Forelimb muscle (tissue), 1 donor: ENCODE data around the gene CKB. TPM values are rescaled to one million over a fixed set of nuclear protein-coding genes. Genes with fewer than 3 reads are reported as not detected.

Experiments used
- DNase-seq: peaks from one replicate; pipeline ENCODE4 v3.0.0-alpha.2; 2013; ENCODE audit warnings: low read depth
- polyA plus RNA-seq: library from polyadenylated mRNA; unstranded; fragments of 120-200 nt; gene quantifications from one replicate; pipeline ENCODE4 v1.2.1, GENCODE V29; 2013; ENCODE audit not compliant: insufficient read length

Gene CKB
- polyA plus RNA-seq, 1 donor, result 294 TPM

- no peak for DNase-seq
Observed at GRCh38 chr14:103488071-103488470, 34.6 kb downstream of the CKB start.

GRCh38 chr14:103485504-103485903 is 37.1 kb downstream of the CKB start:
- DNase-seq, result no peak

- DNase-seq, result no peak
Observed at GRCh38 chr14:103483600-103483999, 39.0 kb downstream of the CKB start.

GRCh38 chr14:103480595-103480994 is 42.0 kb downstream of the CKB start:
- DNase-seq, result no peak

- no peak for DNase-seq
Observed at GRCh38 chr14:103476631-103477030, 46.0 kb downstream of the CKB start.

- DNase-seq, result no peak
Observed at GRCh38 chr14:103476065-103476464, 46.6 kb downstream of the CKB start.

- DNase-seq, result no peak
Observed at GRCh38 chr14:103474893-103475292, 47.7 kb downstream of the CKB start.

- DNase-seq, result no peak
Observed at GRCh38 chr14:103472939-103473338, 49.7 kb downstream of the CKB start.

Other genes with a start within 250 kb of the CKB start
- gene EIF5, start 188.6 kb downstream of the CKB start, polyA plus RNA-seq, result 205 TPM
- gene MARK3, start 137.4 kb downstream of the CKB start, polyA plus RNA-seq, result 64.4 TPM
- 7.2 TPM for gene TRMT61A, start 6.4 kb upstream of the CKB start, polyA plus RNA-seq
- gene BAG5, start 39.8 kb upstream of the CKB start, polyA plus RNA-seq, result 21.1 TPM
- 56.4 TPM for gene COA8, start 40.1 kb upstream of the CKB start, polyA plus RNA-seq
- gene KLC1, start 106.4 kb upstream of the CKB start, polyA plus RNA-seq, result 104 TPM
- 10.2 TPM for gene XRCC3, start 192.6 kb upstream of the CKB start, polyA plus RNA-seq
- 42.2 TPM for gene ZFYVE21, start 193.0 kb upstream of the CKB start, polyA plus RNA-seq